Stomach (tissue), 9 donors: ENCODE measurements around the gene SLC1A2. TPM values are rescaled to one million over a fixed set of nuclear protein-coding genes. Genes with fewer than 3 reads are reported as not detected.
A peak's percentile ranks its signal among the peaks of the same experiment; 100 is the strongest.
"Not testable (repeated sequence)": the region's sequence is repeated elsewhere in the genome, so short reads cannot be mapped to it uniquely, and the experiment has no call there.

ENCODE experiments used
- DNase-seq, 2 donors: peaks; one replicate each; pipeline versions ENCODE4 v3.0.0 to v3.0.0-alpha.2; 2013 to 2019
- H3K27ac ChIP-seq, 5 donors: fragments of 200-600 bp in 4 of 5; sonication (generic) in 4 of 5; one replicate each; pipeline ENCODE4 v1.5.1; 2013 to 2019; ENCODE audit warnings: mild to moderate bottlenecking in 1 of 5, moderate library complexity in 1 of 5
- H3K27me3 ChIP-seq, 3 donors: fragments of 200-600 bp; sonication (generic); one replicate each; pipeline ENCODE4 v1.5.1; 2017 to 2019; ENCODE audit warnings: mixed run types in 1 of 3
- H3K36me3 ChIP-seq, 4 donors: fragments of 200-600 bp; sonication (generic); 1 replicate in 3 of 4; 2 replicates in 1 of 4; pipeline ENCODE4 v1.5.1; 2016 to 2019
- H3K4me1 ChIP-seq, 4 donors: fragments of 200-600 bp; sonication (generic); one replicate each; pipeline ENCODE4 v1.5.1; 2016 to 2019
- H3K4me3 ChIP-seq, 4 donors: fragments of 200-600 bp; sonication (generic) in 3 of 4; one replicate each; pipeline ENCODE4 v1.5.1; 2016 to 2019; ENCODE audit warnings: mild to moderate bottlenecking in 1 of 4
- H3K9me3 ChIP-seq, 4 donors: fragments of 200-600 bp; sonication (generic); one replicate each; pipeline ENCODE4 v1.5.1; 2016 to 2019
- EP300 ChIP-seq: sonication (generic); formaldehyde crosslinking; IDR thresholded peaks from one replicate; pipeline ENCODE4 v1.6.1; 2017; ENCODE audit warnings: antibody characterized with exemption
- POLR2A ChIP-seq, 4 donors: fragments of 450-650 bp; IDR thresholded peaks; one replicate each; pipeline ENCODE4 v1.6.1; 2016; ENCODE audit warnings: antibody characterized with exemption in 4 of 4, control low read depth in 2 of 4, mild to moderate bottlenecking in 1 of 4, moderate library complexity in 1 of 4
- POLR2AphosphoS5 ChIP-seq, 3 donors: sonication (generic); formaldehyde crosslinking; IDR thresholded peaks; one replicate each; pipeline ENCODE4 v1.6.1; 2016; ENCODE audit warnings: antibody characterized with exemption in 3 of 3
- WGBS, 5 donors: extraction: QIAGEN DNeasy Blood & Tissue Kit in 3 of 5; methylation state at CpG; one replicate each; pipeline versions ENCODE4 v1.1.5 to v1.1.7; 2013 to 2018; 5-methylcytosine and 5-hydroxymethylcytosine counted together
- intact Hi-C: fragments of 100-400 bp; cut with DNase I; formaldehyde crosslinking; loops from one replicate; pipeline ENCODE4 v1.15.1; 2023; ENCODE audit warnings: low total_unique reads
- polyA plus RNA-seq, 3 donors: library from polyadenylated mRNA; stranded (reverse); fragments of 200-250 nt; gene quantifications; one replicate each; pipeline ENCODE4 v1.2.3, GENCODE V29; 2013
- total RNA-seq, 5 donors: library from RNA; depleted of rRNA; stranded (reverse); fragments of >200 nt; gene quantifications; one replicate each; pipeline versions ENCODE4 v1.1.0 to v1.2.3, GENCODE V29; 2014 to 2016
- TF ChIP-seq, protein P1 (sequence below), 7 experiments: fragments of 450-650 bp in 4 of 7; fragments of 200-600 bp in 3 of 7; sonication (generic) in 3 of 7; IDR thresholded peaks; one replicate each; pipeline ENCODE4 v1.5.1; 2016 to 2019; ENCODE audit warnings: antibody characterized with exemption in 7 of 7, control low read depth in 2 of 7, mild to moderate bottlenecking in 1 of 7
- donor health status: healthy with polysubstance abuse.
- donor health status: Bipolar disorder and iron deficiency.
- donor health status: healthy.

Gene SLC1A2
- total and polyA plus RNA-seq, 8 donors: 1.3 to 13.4 (median 3.2) TPM; not detected in 1

DNA sequence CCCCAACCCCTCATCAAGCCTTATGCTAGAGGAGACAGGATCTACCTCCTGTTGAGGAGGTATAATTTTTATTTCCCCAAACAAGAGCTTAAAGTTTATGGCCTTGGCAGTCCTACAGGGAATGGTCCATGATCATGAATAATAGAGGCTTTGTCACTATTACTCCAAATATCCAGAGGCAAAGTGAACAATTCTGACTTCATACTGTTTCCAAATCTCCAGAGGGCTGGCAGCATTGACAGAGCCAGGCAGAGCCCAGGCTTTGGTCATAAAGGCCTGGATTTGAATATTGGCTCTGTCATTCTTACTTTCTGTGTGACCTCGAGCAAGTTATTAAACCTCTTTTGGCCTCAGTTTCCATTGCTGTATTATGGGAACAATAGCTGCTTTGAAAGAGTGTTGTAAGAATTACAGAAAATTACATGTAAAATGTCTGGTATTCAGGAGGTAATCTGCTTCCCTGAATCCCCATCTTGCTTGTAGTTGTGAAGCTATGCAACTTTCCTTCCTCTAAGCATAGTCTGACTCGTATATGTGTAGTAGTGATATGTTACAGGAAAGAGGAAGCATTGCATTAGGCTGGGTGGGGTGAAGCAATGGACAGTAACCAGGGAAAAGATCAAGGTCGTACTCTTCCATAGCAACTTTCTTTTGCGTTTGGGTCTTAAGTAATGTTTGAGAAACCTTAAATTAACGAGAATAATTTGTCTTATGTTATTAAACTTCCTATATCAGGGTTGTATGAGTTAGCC, 191.6 kb downstream of the SLC1A2 start:
- TF ChIP-seq POLR2A (IDR thresholded peaks at IDR 0.05) (no peak), EP300 (no peak), POLR2AphosphoS5 (IDR thresholded peaks at IDR 0.05) (no peak)
- TF ChIP-seq, protein P1, sequence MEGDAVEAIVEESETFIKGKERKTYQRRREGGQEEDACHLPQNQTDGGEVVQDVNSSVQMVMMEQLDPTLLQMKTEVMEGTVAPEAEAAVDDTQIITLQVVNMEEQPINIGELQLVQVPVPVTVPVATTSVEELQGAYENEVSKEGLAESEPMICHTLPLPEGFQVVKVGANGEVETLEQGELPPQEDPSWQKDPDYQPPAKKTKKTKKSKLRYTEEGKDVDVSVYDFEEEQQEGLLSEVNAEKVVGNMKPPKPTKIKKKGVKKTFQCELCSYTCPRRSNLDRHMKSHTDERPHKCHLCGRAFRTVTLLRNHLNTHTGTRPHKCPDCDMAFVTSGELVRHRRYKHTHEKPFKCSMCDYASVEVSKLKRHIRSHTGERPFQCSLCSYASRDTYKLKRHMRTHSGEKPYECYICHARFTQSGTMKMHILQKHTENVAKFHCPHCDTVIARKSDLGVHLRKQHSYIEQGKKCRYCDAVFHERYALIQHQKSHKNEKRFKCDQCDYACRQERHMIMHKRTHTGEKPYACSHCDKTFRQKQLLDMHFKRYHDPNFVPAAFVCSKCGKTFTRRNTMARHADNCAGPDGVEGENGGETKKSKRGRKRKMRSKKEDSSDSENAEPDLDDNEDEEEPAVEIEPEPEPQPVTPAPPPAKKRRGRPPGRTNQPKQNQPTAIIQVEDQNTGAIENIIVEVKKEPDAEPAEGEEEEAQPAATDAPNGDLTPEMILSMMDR (IDR thresholded peaks at IDR 0.05): no peak

DNA sequence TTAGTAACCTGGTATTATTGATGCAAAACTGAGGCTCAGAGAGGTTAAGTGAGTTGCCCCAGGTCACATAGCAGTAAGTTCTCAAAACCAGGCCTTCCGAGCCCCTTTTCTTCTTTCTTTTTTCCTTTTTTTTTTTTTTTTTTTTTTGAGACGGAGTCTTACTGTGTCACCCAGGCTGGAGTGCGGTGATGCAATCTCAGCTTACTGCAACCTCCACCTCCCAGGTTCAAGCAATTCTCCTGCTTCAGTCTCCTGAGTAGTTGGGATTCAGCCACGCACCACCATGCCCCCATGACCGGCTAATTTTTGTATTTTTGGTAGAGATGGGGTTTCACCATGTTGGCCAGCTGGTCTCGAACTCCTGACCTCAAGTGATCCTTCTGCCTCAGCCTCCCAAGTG, 192.6 kb downstream of the SLC1A2 start:
- H3K9me3 ChIP-seq, H3K4me3 ChIP-seq, intact Hi-C loops, DNase-seq, H3K27me3 ChIP-seq: not testable (repeated sequence)
- Histone ChIP-seq H3K27ac (peak overlapping the region in 3 of 5 donors; percentile 43 to 71 (median 63)), H3K4me1 (peaks cover 0 to 28% (median 11%) of the 10 kb centered on the region in 4 donors), H3K36me3 (peaks cover 5 to 84% (median 73%) of the 10 kb centered on the region in 4 donors)
- 93 to 97% (median 94%) methylated on average over 6 of the region's 6 CpGs for WGBS, 5 donors

More for the DNA sequence above, 191.6 kb downstream of the SLC1A2 start:
- no peak overlapping the region for H3K4me3 ChIP-seq
- 65 to 85% (median 71%) methylated on average over 5 of the region's 5 CpGs for WGBS, 5 donors
- no peaks in the 10 kb centered on the region for H3K27me3 ChIP-seq
- DNase-seq: peak in 1 of 2 donors; percentile 22
- peaks cover 4 to 79% (median 63%) of the 10 kb centered on the region in 4 donors for H3K36me3 ChIP-seq
- intact Hi-C loops: no loop called here
- no peaks in the 10 kb centered on the region for H3K9me3 ChIP-seq
- peak overlapping the region in 4 of 5 donors; percentile 10 to 71 (median 53) for H3K27ac ChIP-seq
- H3K4me1 ChIP-seq: peaks cover 0 to 29% (median 11%) of the 10 kb centered on the region in 4 donors

DNA sequence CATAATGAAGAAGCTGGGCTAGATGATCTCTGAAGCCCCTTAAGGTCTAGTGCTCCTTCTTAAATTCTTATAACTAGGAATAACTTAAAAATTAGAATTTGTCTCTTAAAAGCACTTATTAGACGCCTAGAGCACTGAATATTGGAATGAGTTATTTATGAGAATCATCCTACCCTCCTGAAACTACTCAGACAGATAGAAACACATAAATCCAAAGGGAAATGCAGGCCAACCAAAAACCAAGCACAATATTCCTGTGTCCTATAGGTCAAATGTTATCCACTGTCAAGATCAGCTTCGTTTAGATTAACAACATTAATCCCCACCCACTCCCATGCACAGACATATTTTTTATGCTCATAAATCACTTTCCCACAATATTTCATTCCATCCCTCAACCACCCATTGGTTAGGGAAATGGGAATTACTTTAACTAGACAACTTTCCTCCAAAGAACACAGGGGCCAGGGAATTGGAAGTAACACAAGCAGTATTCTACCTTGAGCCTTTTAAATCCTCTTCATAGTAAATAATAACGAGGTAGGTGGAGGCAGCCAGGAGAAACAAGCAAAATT, 193.3 kb downstream of the SLC1A2 start:
- DNase-seq: no peak
- intact Hi-C loops: no loop called here
- H3K36me3 ChIP-seq: peaks cover 9 to 85% (median 77%) of the 10 kb centered on the region in 4 donors
- H3K9me3 ChIP-seq: no peaks in the 10 kb centered on the region
- peak overlapping the region in 1 of 5 donors; percentile 12 for H3K27ac ChIP-seq
- 66 to 69% (median 68%) methylated on average over 3 of the region's 3 CpGs for WGBS, 5 donors
- no peak overlapping the region for H3K4me3 ChIP-seq
- H3K27me3 ChIP-seq: no peaks in the 10 kb centered on the region
- peaks cover 0 to 36% (median 14%) of the 10 kb centered on the region in 4 donors for H3K4me1 ChIP-seq
- TF ChIP-seq POLR2A (IDR thresholded peaks at IDR 0.05): no peak
- TF ChIP-seq, protein P1 (IDR thresholded peaks at IDR 0.05): no peak
- TF ChIP-seq POLR2AphosphoS5 (IDR thresholded peaks at IDR 0.05): no peak
- TF ChIP-seq EP300: no peak

DNA sequence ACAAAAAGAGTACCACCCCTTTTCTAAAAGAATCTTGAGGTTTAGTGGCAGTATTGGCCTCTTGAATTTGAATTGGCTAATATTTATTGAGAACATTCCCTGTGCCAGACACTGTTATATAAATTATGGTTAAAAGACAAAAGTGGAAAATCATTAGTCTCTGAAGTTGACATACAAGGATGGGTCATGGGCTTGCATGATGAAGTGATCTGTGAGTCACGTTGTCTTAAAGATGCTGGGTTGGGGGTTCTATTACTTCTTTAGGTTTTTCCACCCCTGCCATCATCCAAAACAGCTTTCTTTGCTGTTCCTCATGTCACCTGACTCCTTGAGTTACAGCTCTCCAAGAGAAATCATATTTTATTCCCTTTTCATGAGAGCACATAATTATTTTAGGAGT, 195.4 kb downstream of the SLC1A2 start:
- Histone ChIP-seq H3K27me3 (no peaks in the 10 kb centered on the region), H3K36me3 (peaks cover 11 to 85% (median 73%) of the 10 kb centered on the region in 4 donors), H3K27ac (peak overlapping the region in 1 of 5 donors; percentile 63), H3K4me1 (peaks cover 0 to 42% (median 16%) of the 10 kb centered on the region in 4 donors), H3K9me3 (no peaks in the 10 kb centered on the region), H3K4me3 (no peak overlapping the region)
- TF ChIP-seq POLR2AphosphoS5 (IDR thresholded peaks at IDR 0.05): no peak
- TF ChIP-seq, protein P1 (IDR thresholded peaks at IDR 0.05): no peak
- no peak for TF ChIP-seq EP300
- TF ChIP-seq POLR2A (IDR thresholded peaks at IDR 0.05): no peak
- intact Hi-C loops: no loop called here
- DNase-seq: no peak
- WGBS, 5 donors: 73 to 96% (median 77%) methylated on average over 1 of the region's 1 CpG
